GM19193 (cell line): ENCODE data around the gene FAM83G.

ENCODE experiments used
- POLR2A ChIP-seq: IDR thresholded peaks from 4 replicates; pipeline ENCODE4 v1.6.1; 2011; ENCODE audit not compliant: insufficient read depth, insufficient read length; ENCODE audit errors: extremely low read depth

Gene FAM83G

DNA sequence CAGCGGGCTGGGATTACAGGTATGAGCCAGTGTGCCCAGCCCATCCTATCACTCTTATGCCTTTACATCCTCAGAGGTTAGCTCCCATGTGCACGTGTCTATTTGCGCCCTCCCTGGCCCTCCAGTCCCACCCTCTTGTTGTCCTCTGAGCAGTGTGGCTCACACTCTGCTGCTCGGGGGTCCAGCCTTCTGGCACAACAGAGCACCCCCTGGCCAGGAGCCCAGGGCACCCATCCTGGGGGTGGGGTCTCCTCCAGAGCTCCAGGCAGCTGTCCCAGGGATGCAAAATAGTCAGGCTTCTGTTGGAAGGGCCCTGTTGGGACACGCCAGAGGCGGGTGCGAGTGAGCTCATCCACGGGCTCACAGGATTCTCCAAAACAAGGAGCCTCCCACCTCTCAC, 11.7 kb upstream of the FAM83G start:
- no peak for TF ChIP-seq POLR2A

GRCh38 chr17:19015428-19015827, 10.9 kb upstream of the FAM83G start:
- TF ChIP-seq POLR2A, result no peak

DNA sequence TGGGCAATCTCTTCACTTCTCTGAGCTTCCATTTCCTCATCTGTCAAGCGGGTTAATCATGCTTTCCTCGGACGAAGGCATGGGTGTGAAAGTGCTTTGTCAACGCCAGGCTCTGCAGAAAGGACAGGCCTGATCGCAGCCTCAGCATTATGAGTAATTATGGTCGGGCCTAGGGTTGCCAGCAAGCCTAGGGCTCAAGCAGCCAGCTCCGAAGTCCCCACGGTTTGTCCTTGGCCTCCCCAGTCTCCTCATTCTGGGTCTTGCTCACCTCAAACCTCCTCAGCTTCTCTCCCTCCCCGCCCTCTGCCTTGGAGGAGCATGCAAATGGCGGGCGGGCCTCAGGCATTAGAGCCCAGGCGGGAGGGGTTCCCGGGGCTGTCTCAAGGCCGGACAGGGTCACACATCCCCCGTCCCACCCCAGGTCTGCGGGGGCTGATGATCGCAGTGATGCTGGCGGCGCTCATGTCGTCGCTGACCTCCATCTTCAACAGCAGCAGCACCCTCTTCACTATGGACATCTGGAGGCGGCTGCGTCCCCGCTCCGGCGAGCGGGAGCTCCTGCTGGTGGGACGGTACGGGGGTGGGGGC, 10.2 kb upstream of the FAM83G start:
- TF ChIP-seq POLR2A, result no peak

DNA sequence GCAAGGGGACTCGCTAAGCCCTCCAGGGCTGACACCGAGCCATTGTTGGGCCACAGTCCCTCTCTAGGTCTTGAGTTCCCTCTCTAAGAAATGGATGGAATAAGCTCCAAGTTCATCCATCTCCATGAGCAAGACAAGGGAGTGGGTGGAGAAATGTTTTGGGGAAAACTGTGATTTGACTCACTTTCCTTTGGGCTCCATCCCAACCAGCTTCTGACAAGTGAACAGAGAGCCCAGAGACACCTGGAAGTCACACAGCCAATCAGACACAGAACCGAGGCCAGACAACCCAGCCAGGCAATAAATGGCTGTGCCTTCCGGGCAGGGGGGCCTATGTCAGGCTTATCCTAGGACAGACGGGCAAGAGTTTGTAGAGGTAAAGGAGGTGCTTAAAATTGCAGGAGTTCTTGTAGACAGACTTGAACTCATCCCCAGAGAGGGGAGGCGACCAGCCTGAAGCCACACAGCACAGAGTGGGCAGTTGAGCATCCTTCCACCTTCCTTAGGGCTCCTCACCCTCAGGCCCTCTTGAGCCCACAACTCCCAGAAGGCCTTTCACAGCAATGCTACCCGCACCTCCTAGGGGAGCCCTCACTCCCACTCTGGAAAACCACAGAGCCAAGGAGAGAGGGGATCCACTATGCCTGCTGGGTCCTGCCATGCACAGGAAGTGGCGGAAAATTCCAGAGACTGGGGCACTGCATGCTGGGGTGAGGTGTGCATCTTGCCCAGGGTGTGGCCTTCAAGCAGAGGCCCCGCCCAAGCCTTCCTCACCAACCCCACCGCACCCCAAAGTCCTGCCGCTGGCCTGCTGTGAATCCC, 9.5 kb upstream of the FAM83G start:
- no peak for TF ChIP-seq POLR2A

DNA sequence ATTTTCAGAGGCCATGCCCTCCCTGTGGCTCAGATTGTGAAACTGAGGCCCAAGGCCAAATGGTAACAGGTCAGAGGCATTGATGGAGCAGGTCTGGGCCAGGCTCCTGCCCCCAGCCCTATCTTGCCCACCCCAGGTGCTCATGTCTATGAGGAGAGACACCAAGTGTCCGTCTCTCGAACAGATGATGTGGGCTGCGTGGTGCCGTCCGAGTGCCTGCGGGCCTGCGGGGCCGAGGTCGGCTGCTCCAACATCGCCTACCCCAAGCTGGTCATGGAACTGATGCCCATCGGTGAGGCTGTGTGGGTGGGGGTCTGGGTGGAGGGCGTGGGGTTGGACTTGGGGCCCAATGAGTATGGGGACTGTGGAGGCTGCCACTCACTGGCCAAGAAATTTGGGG, 8.7 kb upstream of the FAM83G start:
- TF ChIP-seq POLR2A, result no peak

GRCh38 chr17:19012171-19013080, 7.9 kb upstream of the FAM83G start:
- no peak for TF ChIP-seq POLR2A

GRCh38 chr17:19011581-19011980, 7.0 kb upstream of the FAM83G start:
- TF ChIP-seq POLR2A, result no peak

DNA sequence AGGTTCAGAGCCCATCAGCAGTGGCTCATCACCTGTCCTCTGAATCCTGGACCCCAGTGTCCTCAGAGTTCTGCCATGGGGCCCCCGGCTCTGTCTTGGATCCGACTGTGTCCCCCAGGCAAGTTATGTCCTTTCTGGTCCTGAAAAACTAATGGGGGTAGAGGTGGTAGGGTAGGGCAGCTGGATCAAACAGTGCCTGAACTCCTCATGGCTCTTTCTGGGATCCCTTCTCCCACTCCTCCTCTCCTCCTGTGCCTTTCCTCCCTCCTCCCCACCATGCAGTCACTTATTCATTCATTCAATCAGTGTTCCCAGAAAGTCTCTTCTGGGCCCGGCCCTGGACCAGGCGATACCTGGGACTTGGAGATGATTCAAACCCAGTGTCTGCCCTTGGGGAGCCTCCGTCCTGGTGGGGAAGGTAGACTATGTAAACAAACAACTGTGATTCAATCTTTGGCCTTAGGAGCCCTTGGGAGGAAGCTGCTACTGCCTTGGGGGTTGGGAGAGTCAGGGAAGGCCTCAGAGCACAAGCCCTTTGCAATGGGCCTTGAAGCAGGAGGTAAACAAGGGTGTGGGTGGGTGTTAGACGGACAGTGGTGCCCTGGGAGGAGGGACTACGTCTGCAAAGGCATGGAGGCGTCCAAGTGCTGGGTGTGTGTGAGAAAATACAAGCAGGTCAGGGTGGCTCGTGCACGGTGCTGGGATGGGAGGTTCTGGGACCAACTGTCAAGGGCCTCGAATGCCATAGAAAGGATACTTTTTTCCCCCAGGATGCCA, 6.4 kb upstream of the FAM83G start:
- TF ChIP-seq POLR2A, result no peak

- no peak for TF ChIP-seq POLR2A
Measured at GRCh38 chr17:19009970-19010369, 5.4 kb upstream of the FAM83G start.

DNA sequence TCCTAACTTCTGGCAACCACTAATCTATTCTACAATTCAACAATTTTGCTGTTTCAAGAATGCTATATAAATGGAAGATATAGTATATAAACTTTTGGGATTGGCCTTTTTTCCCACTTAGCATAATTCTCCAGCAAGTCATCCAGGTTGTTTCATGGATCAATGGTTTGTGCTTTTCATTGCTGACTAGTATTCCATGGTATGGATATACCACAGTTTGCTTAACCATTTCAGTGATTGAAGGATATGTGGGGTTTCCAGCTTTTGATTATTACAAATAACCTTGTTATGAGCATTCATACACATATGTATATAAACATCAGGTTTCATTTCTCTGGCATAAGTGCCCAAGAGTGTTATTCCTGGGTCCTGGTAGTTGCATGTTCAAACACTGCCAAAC, 2.1 kb upstream of the FAM83G start:
- no peak for TF ChIP-seq POLR2A

- TF ChIP-seq POLR2A, result no peak
Measured at GRCh38 chr17:19005789-19006430, 1.3 kb upstream of the FAM83G start.

GRCh38 chr17:19005137-19005773, 691 bp upstream of the FAM83G start:
- no peak for TF ChIP-seq POLR2A

DNA sequence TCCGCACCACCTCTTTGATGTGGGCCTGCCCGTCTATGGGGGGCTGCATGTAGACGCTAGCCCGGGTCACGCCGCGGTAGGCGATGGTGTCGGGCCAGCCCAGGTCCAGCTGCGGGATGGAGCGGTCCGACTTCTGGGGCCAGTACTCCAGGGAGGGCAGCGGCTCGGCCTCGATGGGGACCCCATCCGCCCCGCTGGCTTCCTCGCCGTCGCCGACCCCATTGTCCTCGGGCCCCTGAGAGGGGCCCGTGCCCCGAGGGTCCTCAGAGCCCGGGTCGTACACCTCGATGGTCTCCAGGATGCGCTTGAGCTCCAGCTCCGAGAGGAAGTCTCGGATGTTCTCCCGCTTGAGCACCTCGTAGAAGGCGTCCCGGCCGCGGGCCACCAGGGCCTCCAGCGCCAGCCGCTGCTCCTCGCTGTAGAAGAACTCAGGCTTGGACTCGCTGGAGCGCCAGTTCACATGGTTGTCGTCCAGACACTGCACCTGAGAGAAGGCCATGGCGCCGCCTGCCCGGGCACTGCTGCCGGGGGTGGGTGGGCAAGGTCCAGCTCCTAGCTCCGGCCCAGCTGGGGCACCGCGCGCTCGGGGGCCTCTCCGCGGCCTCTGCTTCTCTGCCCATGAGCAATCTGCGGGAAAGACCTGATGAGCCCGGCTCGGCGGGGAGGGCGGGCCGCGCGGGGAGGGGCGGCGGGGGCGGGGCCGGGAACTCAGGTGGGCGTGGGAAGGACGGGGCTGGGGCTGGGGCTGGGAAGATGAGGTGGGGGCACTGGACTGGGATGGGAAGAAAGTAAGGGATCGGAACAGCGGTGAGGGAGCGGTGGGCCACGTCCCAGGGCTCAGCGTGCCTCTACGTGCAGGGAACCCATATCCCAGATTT, 782 bp downstream of the FAM83G start:
- no peak for TF ChIP-seq POLR2A

GRCh38 chr17:19002805-19003542, 1.6 kb downstream of the FAM83G start:
- TF ChIP-seq POLR2A, result no peak
